Medulla oblongata (tissue), 1 donor: ENCODE data around the gene KDM4C.
A peak's percentile ranks its signal among the peaks of the same experiment; 100 is the strongest.

Source experiments
- DNase-seq: peaks from one replicate; pipeline ENCODE4 v3.0.0-alpha.2; 2015; ENCODE audit errors: extremely low spot score

Gene KDM4C

DNA sequence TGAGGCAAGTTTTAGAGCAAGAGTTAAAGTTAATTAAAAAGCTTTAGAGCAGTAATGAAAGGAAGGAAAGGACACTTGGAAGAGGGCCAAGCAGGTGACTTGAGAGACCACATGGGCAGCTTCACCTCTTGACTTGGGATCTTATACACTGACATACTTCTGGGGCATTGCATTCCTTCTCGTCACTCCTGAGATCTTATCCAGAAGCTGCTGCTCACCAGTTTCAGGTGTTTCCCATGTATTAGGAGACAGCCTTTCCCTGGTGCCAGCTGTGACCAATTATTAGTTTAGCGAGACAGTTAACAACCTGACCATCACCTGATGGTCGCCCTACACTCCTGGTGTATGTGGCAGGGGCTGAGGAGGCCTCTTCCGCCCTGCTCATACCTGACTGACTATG is 382.1 kb downstream of the KDM4C start:
- no peak for DNase-seq

GRCh38 chr9:7140401-7140800 is 382.6 kb downstream of the KDM4C start:
- DNase-seq: no peak

DNA sequence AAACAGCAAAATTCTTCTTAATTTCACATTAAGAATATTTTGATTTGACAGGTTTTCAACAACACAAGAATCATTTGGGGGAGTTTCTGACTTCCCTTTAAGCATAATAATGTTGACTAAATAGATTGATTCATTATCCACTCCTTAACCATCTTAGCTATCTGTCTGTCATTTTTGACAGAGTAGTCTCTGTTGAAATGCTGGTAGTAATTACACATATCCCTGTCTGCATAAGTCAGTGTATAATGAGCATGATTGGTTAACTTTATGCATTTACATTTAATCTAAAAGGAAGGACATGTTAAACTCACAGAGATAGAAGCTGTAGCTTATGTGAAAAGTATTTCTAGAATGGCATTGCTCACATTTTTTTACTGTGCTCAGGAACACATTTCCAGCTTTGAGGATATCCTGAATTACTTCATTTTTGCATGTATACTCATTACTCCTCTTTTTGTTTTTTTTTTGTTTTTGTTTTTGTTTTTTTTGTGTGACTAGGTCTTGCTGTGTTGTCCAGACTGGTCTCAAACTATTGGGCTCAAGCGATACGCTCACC is 385.9 kb downstream of the KDM4C start:
- DNase-seq: no peak

DNA sequence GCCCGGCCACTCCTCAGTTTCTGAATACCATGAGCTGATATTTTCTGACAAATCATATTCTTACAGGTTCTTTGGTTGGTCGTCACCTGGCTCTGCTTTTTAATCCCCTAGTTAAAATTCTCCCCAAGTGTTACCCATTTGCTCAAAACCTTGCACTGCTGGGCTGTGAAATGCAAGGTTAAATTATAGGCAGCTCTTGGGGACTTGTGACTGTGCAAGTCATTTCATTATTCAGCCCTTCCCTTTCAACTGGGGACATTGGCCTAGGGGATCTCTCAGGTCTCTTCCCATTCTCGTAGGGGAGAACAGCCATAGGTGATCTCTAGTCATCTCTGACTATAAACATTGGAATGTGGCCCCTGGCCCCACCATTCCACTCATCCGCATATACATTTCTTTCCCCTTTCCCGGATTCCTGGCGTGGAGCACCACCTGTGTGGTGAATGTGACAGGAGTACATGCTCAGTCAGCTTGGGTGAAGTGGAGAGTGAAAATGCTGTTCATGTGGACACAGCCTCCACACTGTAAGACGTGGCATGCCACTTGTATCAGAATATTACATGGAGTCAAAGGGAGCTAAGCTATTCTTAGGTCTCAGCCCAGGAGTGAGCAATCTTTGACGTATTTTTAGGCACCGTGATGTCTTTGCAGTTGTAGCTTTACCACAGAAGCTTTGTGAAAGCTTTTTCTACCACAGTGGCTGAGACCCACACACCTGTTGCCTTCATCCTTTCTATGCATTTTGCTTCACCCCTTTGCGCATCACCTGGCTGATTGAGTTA is 386.7 kb downstream of the KDM4C start:
- DNase-seq: no peak

DNA sequence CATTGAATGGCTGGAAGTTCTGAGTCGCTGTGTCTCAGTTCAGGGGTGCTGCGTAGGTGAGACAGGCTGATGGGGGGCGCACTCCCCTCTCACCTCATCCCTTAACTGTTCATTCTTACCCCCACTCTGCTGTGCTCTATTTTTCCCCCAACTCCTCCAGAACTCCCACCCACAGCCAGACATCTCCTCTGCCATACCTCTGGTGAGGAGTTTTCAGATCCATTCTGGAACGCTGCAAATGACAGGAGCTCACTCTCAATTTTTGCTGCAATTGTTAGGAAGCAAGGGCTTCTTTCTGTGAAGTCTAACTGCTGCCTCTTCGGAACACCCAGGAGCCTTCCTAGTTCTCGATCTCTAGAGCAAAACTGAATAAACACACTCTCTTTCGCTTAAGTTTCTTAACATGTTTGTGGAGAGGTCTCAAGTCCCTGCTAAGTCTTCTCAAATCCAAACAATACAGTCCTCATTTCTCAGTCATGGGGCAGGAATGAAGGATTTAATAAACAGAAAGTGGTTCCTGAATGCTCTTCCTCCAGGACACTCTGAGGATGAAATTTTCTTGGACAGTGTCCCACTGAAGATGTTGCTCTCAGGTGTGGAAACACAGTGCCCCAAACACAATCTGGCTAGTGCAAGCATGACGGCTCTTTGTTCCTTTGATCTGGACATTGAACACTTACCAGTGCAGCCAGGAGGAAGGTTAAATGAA is 387.7 kb downstream of the KDM4C start:
- DNase-seq: no peak

- DNase-seq: peak; percentile 33
Observed at GRCh38 chr9:7146582-7146981, 388.8 kb downstream of the KDM4C start.

DNA sequence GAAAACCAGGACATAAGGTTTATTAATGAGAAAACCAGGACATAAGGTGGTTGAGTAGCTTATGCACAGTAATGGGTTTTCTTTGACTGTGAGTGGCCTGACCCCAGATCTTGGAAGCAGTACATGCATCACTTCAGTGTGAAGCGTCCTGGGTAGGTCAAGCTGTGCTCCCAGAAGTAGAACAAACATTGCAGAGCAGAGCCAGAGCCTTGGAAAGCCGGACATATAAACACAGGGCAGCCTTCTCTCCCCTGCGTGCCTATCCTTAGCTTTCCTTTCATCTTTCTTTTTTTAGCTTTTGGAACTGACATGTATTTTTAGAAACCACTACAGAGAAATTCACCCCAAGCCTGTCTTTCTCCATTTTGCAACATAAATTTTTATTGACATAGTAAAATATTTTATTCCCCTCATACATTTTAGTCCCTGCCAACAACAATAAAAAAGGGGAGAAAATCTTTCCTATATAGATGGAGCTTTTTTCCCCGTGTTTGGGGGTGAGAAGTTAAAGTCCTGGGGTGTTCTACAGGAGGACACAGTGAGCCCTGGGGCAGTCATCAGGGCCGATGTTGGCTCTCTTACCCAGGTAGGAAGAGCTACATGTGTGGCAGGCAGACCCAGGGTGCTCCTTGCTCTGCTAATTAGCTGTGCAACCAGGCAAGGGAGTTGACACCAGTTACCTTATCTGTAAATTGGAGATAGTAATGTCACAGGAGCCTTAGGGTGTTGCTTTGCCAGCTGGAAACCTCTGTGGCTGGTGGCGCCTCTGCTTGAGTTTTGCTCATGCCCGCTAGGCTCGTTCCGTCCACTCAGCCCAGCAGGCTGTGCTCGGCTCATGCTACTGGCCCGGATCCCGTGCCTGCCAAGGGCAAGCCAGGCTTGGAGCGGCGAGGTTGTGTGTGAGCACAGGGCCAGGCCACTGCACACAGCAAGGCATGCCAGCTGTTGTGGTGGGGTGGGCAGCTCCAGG is 389.6 kb downstream of the KDM4C start:
- peak; percentile 13 for DNase-seq

- no peak for DNase-seq
Observed at GRCh38 chr9:7148243-7148765, 390.5 kb downstream of the KDM4C start.

DNA sequence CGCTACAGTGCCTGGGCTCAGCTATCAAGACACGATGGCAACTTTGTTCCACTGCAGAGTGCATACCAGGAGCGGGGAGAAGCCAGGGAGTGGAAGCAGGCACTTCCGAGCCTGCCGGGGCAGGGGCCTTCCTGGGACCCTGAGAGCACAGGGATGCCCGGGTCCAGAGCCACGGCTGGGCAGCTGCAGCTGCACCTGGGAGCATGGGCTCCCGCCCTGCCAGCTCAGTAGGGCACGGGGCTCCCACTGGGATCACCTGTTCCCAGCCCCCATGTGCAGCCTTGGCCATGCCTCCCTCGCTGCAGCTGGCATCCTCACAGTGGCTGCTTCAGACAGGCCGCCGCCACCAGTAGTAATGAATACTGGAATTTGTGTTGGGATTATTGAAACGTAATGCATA is 391.5 kb downstream of the KDM4C start:
- no peak for DNase-seq

- peak; percentile 15 for DNase-seq
Observed at GRCh38 chr9:7150153-7150890, 392.5 kb downstream of the KDM4C start.

DNA sequence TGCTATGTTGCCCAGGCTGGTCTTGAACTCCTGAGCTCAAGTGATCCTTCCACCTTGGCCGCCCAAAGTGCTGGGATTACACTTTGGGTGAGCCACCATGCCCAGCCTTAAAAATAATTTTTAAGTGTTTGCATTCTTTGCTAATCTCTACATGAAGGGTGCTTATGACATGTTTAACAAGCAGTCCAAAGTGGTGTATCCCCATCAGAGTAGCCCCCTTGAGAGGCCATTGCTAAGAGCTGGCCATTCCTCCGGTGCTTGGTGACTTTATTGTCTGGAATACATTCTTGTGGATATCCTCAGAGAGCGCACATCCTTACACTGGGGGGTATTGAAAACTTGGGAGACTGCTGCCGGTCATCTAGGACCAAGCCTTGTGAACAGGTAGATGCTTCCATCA is 395.4 kb downstream of the KDM4C start:
- no peak for DNase-seq

DNA sequence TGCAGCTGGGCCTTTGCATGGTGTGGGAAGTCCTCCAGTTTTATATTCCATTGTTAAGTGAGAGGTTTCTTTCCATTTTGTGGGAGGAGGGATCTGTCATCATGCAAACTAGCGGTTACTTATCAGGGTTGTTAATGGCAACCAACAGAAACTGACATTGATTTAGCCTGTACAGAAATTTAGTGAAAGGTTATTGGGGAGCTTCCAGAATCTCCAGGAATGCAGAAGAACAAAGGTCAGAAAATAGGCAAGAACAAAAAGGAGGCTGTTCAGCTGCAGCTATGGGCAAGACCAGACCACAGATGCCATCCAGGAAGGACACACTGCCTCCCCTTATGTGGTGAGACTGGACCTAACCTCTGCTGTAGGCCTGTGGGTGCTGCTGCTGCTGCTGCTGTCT is 395.8 kb downstream of the KDM4C start:
- no peak for DNase-seq

DNA sequence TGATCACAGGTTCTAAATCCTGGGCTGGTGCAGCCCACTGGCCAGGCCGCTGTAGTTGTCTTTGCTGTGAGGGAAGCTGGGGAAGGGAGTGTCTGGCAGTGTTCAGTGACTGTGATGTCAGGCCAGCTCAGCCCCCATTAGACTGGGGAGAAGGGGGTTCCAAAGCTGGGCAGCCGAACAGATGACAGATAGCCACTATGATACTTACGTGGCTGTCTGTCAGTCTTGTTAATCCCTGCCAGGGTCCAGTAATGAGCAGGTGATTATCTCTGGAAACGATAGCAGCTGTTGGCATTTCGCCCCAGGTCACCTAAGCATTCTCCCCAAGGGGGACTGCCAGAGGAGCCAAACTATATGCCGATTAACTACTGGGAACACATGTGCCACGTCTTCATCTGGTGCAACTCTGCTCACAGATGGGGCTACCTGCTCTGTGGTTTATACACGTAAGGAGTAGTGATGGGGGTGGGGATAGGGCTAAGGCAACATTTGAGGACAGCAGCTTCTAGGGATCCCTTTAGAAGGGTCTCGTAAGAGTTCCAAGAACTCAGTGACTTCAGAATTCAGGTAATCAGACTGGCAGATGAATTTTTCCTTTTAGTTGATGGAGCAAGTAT is 396.3 kb downstream of the KDM4C start:
- no peak for DNase-seq

- no peak for DNase-seq
Observed at GRCh38 chr9:7154650-7155049, 396.9 kb downstream of the KDM4C start.

DNA sequence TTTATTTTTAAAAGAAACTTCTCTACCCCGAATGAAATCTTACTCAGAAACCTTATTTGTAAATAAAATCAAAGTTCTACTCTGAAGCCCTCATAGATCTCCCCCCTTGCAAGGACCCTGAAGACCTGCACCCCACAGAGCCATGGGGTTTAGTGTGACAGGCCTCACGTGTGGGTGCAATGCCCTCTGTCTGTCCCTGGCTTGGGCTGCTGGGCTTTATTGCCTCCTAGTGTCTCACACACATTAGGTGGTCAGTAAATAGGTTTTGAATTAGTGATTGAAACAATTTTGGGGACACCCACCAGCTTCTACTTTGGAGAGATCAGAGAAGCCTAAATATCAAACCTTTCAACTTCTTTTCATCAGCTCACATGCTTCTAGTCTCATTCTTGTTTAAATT is 403.7 kb downstream of the KDM4C start:
- DNase-seq: no peak

- no peak for DNase-seq
Observed at GRCh38 chr9:7163932-7164331, 406.2 kb downstream of the KDM4C start.

DNA sequence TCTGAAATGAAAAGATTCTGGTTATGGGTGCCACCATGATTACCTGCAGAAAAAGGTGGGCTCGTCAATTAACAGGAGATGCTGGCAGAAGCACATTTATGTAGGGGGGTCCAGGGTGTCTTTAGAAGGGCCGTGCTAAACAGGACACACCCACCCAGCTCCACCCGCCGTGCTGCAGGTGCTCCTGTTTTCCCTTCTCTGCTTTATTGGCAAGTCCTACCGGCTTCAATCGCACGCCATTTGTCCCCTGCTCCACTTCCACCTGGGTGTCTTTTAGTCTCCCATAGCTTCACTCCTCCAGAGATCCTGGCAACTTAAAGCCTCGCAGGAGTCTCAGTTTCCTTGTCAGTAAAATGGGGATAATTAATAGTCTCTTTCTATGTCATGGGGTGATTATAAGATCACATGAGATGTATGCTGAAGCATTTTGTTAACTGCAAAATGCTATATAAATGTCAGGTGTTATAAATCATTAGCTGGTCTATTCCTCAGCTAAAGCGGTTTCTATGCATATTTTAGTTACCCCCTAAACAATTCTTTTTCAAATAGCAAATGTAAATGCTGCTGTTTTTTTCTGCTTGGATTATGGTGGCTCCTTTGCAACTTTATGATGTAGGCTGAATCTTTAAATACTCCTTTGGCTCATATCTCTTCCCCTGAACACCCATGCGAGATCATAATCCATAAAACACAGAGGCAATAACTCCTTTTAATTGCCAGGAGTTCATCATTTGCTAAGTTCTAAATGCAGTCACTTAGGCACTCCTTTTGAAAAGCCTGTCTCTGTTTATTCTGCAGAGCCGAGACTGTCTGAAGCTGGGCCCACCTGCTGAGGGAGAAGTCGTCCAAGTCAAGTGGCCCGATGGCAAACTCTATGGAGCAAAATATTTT is 406.9 kb downstream of the KDM4C start:
- DNase-seq: no peak

DNA sequence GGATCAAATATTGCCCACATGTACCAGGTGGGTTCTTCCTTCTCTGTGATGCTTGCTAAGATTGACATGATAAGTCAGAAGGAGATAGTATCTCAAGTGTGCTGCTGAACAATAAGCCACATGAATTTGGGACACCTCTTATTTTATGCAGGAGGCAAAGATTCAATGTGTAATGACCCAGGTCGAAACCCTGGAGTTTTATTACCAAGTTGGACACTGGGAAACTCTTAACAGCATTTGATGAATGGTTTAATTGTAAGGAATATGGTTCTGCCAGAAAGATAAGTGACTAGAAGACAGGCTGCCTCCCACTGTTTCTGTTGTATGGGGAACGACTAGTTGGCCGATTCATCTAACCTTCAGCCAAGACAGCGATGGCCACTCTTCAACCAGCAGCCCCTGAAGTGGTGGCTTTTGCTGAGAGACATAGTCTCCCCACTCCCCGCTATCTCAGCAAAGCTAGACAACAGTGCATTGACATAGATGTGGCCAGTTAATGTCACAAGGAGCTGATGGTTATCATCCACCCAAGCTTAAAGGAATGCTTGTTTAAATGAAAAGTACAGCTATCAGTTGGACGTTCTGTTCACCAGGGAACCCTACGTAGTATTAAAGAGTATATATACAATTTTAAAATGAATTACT is 407.7 kb downstream of the KDM4C start:
- no peak for DNase-seq

- DNase-seq: no peak
Observed at GRCh38 chr9:7166074-7166473, 408.3 kb downstream of the KDM4C start.
